GM21447 (cell line): Measurements from ENCODE around the gene RFESD.

Experiments
- ATAC-seq: cut with Tn5 transposase; IDR thresholded peaks from one replicate; pipeline ENCODE4 v1.9.1; 2021; ENCODE audit not compliant: unreplicated experiment

RFESD gene

DNA sequence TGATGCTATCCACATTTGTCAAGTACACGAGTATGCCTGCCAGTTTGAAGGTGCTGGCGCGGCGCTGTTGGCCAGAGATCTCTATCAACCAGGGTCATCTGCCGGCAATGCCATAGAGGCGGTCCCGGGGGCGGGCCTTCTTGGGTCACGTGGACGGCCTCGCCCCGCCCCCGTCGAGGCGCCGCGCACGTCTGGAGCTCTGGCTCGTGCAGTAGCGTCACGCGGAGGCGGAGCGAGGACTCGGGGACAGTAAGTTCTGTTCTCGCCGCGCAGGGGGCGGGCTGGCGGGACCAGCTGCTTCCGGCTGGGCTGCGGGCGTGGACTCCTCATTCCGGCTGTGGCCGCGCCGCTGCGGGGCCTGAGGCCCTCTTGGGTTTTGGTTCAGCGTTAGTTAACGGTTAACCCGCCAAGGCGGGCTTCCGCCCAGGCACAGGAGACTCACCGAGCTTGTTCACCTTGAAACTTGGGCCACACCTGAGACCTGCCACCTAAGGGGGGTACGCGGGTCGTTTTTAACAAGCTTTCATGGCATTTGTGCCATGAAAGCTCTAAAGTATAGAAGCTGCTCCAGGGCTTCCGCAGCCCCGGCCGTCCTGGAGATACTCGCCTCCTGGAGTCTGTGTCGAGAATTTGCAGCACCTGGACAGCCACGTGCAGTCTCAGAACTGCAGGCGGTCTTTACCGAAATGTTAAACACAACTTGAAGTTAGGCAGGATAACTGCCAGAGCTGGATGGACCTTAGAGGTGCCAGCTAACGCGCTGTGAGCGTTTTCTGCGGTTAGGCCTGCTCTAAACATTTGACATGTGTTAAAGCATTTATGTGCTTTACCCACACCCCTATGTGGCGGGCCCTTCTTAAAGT lies at the start of gene RFESD:
TSS of gene RFESD (plus strand) at position 209 of the 863 bp plus-strand sequence. CDS start 5,495 bp downstream, outside the sequence.
- ATAC-seq = peak; percentile 92

DNA sequence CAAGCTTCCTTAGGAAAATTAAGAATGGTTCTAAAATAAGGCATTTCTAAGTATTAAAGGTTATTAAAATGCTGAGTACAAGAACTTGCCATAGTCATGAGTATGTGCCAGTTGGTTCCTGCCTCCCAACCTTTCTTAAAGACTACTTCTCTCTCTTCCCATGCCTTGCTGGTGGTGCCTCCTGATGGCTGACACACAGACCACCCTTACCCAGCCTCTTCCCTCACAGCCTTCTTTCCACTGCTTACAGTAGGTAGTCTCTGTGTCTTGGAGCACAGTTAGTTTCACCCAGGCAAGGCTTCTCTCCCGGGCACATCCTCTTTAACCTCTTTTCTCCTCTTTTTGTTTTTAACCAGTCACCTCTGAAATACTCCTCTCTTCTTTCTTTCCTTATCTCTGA lies 47.3 kb upstream of the RFESD start:
- no peak for ATAC-seq

DNA sequence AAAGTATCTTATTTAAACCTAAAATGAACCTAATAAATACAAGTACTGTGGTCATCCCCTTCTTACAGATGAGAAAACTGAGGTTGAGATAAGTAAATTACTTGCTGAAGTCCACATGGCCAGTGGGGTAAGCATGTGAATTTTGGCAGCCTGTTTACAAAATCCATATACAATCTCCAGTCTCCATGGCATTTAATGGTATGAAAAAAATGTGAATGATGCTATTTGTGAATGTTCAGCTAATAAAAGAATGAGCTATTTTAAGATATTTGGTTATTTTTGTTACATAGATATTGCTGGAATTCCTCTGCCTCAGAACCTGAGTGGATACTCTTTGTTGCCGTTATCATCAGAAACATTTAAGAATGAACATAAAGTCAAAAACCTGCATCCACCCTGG lies 46.0 kb upstream of the RFESD start:
- no peak for ATAC-seq

DNA sequence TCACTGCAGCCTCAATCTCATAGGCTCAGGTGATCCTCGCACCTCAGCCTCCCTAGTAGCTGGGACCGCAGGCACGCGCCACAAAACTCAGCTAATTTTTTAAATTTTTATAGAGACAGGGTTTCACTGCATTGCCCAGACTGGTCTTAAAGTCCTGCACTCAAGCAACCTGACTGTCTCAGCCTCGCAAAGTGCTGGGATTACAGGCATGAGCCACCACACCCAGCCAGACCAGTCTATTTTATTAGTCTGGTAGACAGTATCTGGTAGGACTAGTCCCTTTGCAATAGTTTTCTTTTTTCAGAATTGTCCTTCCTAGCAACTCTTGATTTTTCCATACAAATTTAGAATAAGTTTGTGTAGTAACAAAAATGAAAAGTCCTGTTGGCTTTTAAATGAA lies 40.8 kb upstream of the RFESD start:
- ATAC-seq = no peak

DNA sequence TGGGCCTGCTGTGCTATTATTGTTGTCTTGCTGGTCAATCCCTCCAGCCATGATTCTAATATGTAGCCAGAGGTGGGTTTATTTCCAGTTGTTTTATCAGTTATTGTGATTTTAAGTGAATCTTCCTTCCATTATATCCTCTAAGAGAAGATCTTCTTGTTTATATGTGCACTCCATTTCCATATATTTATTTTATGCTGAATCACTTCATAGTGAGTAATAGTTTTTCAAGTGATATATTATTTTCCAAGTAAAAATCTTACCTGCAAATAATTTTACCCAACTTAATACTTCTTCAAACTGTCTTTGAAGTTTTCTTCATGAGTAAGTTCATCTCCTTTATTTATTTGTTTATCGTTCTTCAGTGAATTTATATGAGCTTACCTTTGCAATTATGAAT lies 40.2 kb upstream of the RFESD start:
- ATAC-seq = no peak

DNA sequence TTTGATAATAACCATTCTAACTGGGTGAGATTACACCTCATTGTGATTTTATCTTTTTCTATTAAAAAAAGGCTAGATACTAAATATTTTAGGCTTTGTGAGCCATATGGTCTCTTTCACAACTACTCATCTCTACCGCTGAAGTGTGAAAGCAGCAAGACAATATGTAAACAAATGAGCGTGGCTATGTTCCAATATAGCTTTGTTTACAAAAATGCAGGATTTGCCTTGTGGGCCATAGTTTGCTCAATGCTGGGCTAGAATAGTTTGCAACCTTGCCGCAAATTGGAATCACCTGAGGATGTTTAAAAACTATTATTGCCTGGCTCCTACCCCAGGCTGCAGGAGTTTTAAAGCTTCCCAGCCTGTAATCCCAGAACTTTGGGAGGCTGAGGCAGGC lies 36.9 kb upstream of the RFESD start:
- ATAC-seq = no peak

DNA sequence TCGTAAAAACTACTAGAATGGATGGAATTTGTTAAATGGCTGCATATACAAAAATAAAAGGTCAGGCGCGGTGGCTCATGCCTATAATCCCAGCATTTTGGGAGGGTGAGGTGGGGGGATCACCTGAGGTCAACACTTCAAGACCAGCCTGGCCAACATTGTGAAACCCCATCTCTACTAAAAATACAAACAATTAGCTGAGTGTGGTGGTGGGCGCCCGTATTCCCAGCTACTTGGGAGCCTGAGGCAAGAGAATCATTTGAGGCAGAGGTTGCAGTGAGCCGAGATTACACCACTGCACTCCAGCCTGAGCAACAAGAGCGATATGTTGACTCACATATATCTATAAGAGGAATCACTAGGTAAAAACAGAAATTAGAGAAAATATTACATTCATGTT lies 36.0 kb upstream of the RFESD start:
- no peak for ATAC-seq

DNA sequence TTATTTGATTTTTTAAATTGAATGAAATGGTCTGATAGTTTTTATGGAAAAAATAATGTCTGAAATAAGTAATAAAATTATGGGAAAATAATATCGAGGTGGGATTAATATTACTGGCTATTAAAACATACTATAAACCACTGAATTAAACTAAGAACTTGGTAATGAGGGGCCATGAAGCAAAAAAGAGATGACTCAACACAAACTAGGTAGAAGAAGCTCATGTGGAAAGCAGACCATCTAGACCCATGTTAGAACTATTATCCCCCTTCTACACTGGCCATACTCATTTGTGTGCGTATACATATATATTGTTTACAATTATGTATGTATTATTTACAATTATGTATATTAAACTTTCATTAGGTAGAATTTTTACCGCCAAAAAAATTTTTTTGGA lies 35.2 kb upstream of the RFESD start:
- no peak for ATAC-seq

DNA sequence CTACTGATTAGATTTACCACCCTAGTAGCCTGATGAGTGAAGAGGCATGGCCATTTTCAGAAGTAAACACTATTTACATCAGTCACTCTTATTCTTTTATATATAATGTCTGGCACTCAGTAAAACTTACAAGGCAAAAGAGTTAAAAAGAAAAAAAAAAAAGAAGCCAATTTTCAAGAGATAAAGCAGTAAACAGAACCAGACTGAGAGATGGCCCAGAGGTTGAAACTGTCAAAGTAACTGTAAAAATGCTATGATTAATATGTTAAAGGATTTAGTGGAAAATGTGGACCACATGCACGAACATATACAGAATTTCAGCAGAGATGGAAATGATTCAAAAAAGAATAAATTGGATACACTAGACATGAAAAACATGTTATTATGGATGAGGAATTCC lies 33.1 kb upstream of the RFESD start:
- no peak for ATAC-seq

DNA sequence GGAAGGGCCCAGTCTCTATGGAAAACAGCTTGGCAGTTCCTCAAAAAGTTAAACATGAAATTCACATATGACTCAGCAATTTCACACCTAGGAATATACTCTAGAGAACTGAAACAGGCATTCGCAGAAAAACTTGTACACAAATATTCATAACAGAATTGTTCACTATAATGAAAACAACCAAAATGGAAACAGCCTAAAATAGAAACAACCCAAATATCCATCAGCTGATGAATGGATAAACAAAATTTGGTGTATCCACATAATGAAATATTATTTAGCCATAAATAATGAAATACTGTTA lies 31.5 kb upstream of the RFESD start:
- ATAC-seq = peak; percentile 54

DNA sequence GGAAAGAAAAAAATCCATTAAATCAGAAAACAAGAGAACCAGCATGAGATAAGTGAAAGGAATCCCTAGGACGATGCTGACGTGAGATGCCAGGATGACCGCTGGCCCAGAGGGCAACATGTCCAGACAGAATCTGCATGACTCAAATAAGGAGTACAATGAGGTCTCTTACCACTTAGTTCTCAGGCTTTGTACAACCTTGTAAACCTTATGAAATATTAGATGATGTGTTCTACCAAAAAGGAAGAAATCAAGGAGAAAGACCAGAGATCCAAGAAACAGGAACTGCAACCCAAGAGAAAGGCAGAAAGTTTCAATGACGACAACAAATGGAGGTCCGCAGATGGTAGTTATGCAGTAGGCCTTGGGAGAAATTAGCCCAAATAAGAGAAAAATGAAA lies 29.5 kb upstream of the RFESD start:
- ATAC-seq = no peak

DNA sequence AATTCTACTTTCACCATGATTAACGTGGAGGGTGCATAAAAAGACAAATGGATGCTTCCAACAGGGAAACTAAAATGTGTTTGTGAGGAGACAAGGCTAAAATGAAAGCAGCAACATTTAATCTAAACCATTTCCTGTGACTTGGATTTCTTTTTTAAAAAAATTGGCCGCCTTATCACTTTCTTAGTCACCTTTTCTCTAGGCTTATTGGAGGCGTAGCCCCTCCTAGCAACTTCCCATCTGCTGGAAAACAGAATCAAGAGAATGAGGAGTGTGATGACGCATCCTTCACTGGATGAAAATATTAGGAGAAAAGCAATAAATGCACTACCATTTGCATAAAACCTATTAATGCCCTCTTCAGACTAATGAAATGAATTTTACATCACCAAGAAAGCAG lies 27.5 kb upstream of the RFESD start:
- no peak for ATAC-seq

DNA sequence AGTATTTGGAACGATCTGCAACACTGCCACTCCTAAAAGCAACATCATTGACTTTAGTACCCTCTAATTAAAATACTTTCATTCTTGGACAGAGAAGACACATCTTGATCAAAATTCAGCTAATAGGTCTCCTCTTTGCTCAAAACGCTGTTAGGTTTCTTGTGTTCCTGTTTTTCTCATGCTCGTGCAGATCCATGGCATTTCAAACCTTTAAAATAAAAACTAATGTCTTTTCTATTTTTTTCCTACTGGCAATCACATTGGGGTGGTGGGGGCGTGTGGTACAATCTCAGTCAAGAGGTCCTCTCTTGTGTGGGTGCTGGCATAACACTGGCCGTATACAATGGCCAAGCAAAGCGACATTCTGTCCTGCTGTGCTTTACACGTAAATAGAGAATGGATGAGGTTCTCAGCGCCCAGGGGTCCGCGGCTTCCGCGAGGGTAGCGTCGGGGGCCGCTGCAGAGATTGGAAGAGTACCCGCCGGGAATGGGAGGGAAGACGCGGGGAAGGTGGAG lies 27.0 kb upstream of the RFESD start:
- ATAC-seq = peak; percentile 3

DNA sequence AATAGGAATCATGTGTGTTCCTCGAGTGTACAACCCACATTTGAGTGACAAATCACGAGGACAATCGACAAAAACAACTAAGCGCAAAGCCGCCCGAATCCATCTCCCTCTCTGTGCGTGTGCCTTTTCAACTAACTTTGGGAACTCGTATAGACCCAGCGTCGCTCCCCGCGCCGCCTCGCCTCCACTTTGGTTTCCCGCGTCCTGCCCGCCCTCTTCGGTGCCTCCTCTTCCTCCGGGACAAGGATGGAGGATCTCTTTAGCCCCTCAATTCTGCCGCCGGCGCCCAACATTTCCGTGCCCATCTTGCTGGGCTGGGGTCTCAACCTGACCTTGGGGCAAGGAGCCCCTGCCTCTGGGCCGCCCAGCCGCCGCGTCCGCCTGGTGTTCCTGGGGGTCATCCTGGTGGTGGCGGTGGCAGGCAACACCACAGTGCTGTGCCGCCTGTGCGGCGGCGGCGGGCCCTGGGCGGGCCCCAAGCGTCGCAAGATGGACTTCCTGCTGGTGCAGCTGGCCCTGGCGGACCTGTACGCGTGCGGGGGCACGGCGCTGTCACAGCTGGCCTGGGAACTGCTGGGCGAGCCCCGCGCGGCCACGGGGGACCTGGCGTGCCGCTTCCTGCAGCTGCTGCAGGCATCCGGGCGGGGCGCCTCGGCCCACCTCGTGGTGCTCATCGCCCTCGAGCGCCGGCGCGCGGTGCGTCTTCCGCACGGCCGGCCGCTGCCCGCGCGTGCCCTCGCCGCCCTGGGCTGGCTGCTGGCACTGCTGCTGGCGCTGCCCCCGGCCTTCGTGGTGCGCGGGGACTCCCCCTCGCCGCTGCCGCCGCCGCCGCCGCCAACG lies 26.3 kb upstream of the RFESD start, which contains the start of gene GPR150:
TSS of gene GPR150 (plus strand) at position 58 of the 840 bp plus-strand sequence. CDS start at position 247, 189 bp downstream.
- ATAC-seq = peak; percentile 61

DNA sequence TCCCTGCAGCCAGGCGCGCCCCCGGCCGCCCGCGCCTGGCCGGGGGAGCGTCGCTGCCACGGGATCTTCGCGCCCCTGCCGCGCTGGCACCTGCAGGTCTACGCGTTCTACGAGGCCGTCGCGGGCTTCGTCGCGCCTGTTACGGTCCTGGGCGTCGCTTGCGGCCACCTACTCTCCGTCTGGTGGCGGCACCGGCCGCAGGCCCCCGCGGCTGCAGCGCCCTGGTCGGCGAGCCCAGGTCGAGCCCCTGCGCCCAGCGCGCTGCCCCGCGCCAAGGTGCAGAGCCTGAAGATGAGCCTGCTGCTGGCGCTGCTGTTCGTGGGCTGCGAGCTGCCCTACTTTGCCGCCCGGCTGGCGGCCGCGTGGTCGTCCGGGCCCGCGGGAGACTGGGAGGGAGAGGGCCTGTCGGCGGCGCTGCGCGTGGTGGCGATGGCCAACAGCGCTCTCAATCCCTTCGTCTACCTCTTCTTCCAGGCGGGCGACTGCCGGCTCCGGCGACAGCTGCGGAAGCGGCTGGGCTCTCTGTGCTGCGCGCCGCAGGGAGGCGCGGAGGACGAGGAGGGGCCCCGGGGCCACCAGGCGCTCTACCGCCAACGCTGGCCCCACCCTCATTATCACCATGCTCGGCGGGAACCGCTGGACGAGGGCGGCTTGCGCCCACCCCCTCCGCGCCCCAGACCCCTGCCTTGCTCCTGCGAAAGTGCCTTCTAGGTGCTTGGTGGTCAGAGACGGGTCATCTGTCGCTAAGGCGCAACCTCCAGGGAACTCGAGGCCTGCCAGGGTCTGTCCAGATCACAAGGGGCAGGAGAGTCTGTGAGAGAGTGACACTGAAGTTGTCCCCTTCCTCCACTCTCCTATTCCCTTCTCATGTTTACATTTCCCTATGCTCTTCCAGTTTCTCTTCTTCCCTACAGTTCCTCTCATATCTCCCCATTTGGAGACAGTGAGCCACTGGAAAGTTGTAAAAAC lies 25.4 kb upstream of the RFESD start:
- peak; percentile 39 for ATAC-seq

DNA sequence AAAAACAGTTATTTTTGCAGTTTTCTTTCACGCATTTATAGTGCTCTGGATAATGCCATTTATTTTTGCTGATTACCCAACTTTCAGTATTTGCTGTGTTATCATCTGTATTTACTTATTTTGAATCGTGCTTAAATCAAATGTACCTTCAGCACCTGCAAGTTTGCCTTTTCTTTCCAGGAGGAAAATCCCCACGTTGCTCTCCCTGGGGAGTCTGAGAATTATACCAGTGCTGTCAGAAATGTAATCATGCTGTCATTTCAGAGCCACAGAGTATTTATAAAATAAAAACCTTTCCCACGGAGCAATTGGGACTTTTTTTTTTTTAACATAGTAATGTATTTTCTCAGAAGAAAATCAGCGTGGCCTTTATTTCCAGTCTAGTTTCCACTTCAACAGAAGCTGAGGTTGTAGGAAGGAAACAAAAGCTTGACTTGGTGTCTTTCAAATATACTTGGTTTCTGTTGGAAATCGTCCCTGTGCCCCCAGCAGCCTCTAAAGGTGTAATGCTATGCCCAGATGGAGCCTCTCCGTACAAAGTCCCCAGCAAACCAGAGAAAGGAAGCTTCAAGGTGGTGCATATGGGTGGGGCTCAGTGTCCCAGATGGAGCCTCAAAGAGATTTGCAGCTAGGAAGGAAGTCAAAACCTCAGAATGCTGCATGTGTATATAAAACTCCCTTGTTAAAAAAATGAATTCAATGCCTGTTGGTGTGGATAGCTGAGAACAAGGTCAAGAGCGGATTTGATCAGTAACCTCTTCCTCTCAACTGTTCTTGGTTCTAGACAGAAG lies 24.5 kb upstream of the RFESD start:
- ATAC-seq = no peak

DNA sequence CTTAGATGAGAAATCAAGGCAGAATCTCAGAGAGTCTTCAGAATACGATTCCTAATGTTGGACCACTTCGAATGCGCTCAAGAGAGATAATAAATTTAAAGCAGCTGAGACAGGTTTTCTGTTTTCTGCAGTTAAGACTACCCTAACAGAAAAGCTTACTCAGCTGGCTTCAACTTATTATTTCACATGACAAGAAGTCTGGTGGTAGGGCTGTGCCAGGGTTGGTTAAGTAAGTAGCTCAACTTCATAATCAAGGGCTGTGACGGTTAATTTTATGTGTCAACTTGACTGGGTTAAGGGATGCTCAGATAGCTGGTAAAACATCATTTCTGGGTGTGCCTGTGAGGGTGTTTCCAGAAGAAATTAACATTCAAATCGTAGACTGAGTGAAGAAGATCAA lies 22.9 kb upstream of the RFESD start:
- no peak for ATAC-seq

DNA sequence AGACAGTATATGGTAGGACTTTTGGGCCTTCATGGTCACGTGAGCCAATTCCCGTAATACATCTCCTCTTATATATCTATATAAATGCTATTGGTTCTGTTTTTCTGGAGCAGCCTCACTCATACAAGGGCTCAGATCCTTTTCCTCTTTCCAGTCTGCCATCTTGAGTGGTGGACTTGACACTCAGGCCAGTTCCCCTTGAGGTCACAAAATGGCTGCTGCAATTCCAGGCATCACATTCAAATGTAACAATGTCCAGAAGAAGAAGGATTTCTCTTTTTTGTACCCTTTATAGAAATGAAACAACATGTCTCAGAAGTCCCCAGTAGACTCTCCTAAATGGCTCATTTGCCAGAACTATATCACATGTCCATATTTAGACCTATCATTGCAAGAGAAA lies 22.2 kb upstream of the RFESD start:
- ATAC-seq = no peak

DNA sequence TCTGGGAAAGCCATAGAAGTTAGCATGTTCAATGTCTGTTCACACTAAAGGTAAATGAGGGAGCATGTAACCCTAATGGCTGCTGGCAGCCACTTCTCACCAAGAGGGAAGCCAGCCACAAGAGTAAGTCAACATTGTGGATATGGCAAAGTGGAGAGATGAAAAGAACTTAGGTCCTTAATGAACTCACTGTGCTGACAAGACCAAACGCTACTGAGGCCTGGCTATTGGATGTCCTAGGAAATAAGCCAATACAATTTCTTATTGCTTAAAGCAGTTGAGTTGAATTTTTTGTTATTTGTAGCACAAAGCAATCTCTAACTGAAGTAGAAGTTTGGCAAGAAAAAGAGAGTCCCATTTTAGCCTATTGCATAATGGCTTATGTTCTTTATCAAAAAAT lies 19.9 kb upstream of the RFESD start:
- ATAC-seq = no peak
